BLaER1 treated with 17β-estradiol and CSF1 and Interleukin-3, amounts not matched to agents 10 nM and 100 nM (cell line): ENCODE measurements around the gene ABLIM2.
A peak's percentile ranks its signal among the peaks of the same experiment; 100 is the strongest.

Experiments
- H3K27ac ChIP-seq, 11 experiments: shearing (Covaris generic); formaldehyde crosslinking; 2 replicates each; pipeline ENCODE4 v1.8.1; 2022
- H3K27me3 ChIP-seq, 11 experiments: shearing (Covaris generic); formaldehyde crosslinking; 2 replicates each; pipeline ENCODE4 v1.8.1; 2022
- H3K36me3 ChIP-seq, 11 experiments: shearing (Covaris generic); formaldehyde crosslinking; 2 replicates each; pipeline ENCODE4 v1.8.1; 2022
- H3K4me1 ChIP-seq, 10 experiments: shearing (Covaris generic); formaldehyde crosslinking; 2 replicates each; pipeline ENCODE4 v1.8.1; 2022
- H3K4me2 ChIP-seq, 11 experiments: shearing (Covaris generic); formaldehyde crosslinking; 2 replicates each; pipeline ENCODE4 v1.8.1; 2022
- H3K4me3 ChIP-seq, 10 experiments: shearing (Covaris generic); formaldehyde crosslinking; 2 replicates each; pipeline ENCODE4 v1.8.1; 2022
- H3K9ac ChIP-seq, 11 experiments: shearing (Covaris generic); formaldehyde crosslinking; 2 replicates each; pipeline ENCODE4 v1.8.1; 2022
- H3K9me3 ChIP-seq, 11 experiments: shearing (Covaris generic); formaldehyde crosslinking; replicated peaks in 1 of 11; 2 replicates each; pipeline ENCODE4 v1.8.1; 2022
- H4K20me1 ChIP-seq, 11 experiments: shearing (Covaris generic); formaldehyde crosslinking; 2 replicates each; pipeline ENCODE4 v1.8.1; 2022
- Cebpa-rat ChIP-seq, 11 experiments: shearing (Covaris generic); IDR thresholded peaks; 2 replicates each; pipeline ENCODE4 v1.8.1; 2022

ABLIM2 gene

GRCh38 chr4:8174970-8175369, 16.4 kb upstream of the ABLIM2 start:
- Histone ChIP-seq H3K4me3 (no peak overlapping the region), H4K20me1 (no peaks in the 10 kb centered on the region; a peak in 1 of 22 replicates), H3K36me3 (no peaks in the 10 kb centered on the region), H3K27me3 (no peaks in the 10 kb centered on the region; a peak in 1 of 22 replicates), H3K9ac (no peak overlapping the region), H3K4me2 (no peak overlapping the region), H3K27ac (no peak overlapping the region), H3K4me1 (peaks cover 31 to 51% (median 39%) of the 10 kb centered on the region in 10 experiments), H3K9me3 (no peaks in the 10 kb centered on the region)
- TF ChIP-seq Cebpa-rat (IDR thresholded peaks at IDR 0.05), result no peak

DNA sequence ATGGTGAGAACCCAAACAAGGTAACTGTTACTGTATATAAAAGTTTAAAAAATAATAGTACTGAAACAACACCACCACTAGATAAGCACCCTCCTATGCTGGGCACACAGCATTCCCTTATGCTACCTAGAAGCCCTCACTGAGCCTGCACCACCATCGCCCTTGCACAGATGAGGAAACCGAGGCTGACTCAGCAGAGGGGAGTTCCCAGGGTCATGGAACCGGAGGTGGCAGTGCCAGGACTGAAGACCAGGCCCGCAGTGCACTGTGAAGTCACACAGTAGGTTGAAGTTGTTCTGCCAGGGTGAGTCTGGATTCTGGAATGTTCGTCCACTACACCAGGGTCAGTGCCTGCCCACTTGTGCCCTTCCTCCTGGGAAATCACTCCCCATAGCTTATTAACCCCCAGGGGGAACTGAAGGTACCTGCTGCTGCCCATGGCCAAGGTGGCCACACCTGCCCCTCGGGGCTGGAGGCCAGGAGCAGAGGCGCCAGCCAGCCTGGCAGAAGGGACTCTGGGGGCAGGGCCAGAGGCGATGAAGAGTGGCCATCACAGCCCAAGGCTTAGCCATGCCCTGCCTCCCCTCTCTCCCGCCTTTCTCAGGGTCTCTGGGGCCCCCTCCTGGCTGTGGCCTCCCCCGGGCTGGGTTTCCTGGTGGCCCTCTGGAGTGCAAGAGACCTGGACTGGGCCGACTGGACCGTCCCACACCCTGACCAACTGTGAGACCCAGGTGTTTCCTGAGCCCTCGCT, 15.1 kb upstream of the ABLIM2 start:
- Histone ChIP-seq H3K9me3 (peaks cover 1 to 9% (median 5%) of the 10 kb centered on the region in 11 experiments; a peak in 17 of 22 replicates), H3K27me3 (no peaks in the 10 kb centered on the region; a peak in 1 of 22 replicates), H3K36me3 (no peaks in the 10 kb centered on the region), H3K27ac (no peak overlapping the region), H3K4me1 (peaks cover 31 to 58% (median 42%) of the 10 kb centered on the region in 10 experiments), H3K9ac (peak overlapping the region in 5 of 11 experiments; percentile 13 to 45 (median 38); a peak in 3 of 22 replicates), H4K20me1 (no peaks in the 10 kb centered on the region; a peak in 1 of 22 replicates), H3K4me3 (no peak overlapping the region), H3K4me2 (peak overlapping the region; percentile 23 to 79 (median 56); a peak in 21 of 22 replicates)
- no peak for TF ChIP-seq Cebpa-rat (IDR thresholded peaks at IDR 0.05)

DNA sequence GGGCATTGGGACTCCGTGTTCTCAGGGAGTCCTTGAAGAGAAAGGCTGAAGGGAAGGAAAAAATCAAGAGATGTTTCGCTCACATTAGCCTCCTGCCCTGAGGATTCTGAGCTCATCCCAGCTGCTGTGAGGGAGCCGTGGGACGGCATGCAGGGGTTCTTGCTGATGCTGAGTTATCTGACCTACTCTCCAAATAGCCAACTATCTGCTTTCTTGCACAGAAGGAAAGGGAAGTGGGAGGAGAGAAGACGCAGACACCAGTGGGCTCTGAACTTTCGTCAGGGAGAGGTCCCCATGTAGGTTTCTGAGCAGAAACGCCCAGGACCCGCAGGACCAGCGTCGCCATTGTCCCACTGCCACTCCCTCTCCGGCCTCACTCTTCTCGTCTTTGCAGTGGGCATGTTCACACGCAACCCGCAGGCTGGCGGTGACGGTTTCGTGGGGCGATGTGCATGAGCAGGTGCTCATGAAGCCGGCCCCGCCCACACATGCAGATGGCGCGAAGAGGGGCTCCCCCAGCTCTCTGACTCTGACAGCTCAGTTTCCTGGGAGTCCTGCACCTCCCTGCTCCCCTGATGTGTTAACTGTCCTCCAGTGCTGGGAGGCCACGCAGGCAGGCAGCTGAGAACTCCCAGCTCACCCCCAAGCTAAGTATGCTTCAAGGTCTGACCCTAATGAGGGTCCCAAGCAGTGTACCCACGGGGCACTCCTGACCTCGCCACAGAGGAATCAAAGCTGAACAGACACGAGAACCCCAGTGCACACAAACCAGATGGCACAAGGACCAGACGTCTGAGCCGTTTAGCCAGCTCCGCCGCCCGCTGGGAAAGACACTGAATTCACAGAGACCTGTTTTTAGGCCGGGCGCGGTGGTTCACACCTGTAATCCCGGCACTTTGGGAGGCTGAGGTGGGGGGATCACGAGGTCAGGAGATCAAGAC, 13.6 kb upstream of the ABLIM2 start:
- Histone ChIP-seq H3K9me3 (peaks cover 7 to 15% (median 10%) of the 10 kb centered on the region in 11 experiments; a peak in 18 of 22 replicates), H3K36me3 (no peaks in the 10 kb centered on the region), H3K9ac (peak overlapping the region in 1 of 11 experiments; percentile 16; a peak in 1 of 22 replicates), H3K4me1 (peaks cover 37 to 64% (median 52%) of the 10 kb centered on the region in 10 experiments), H3K4me3 (no peak overlapping the region), H3K27me3 (no peaks in the 10 kb centered on the region; a peak in 1 of 22 replicates), H3K4me2 (peak overlapping the region; percentile 53 to 88 (median 68)), H4K20me1 (peaks cover 0 to 5% (median 0%) of the 10 kb centered on the region in 11 experiments; a peak in 2 of 22 replicates), H3K27ac (no peak overlapping the region)
- TF ChIP-seq Cebpa-rat (IDR thresholded peaks at IDR 0.05), result no peak

DNA sequence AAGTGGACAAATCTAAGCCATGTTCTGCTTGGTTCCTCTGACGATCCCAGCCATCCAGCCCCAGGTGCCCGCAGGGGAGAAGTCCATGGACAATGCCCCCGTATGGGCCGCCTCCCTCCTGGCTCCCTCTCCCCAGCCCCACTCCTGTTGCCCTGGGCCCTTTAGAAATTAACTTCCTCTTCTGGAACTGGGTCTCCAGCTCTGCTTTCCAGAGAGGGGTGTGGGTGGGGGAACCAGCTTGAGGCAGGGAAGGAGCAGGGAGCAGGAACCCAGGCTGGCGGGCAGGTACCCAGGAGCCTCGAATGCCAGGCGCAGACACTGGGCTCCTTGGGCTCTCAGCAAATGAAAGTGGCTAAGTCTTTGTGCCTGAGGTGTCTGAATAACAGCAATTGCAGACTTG, 12.7 kb upstream of the ABLIM2 start:
- Histone ChIP-seq H3K4me1 (peaks cover 35 to 61% (median 46%) of the 10 kb centered on the region in 10 experiments), H3K4me3 (no peak overlapping the region), H3K4me2 (peak overlapping the region in 7 of 11 experiments; percentile 57 to 88 (median 74); a peak in 9 of 22 replicates), H4K20me1 (peaks cover 0 to 5% (median 0%) of the 10 kb centered on the region in 11 experiments; a peak in 2 of 22 replicates), H3K9me3 (peaks cover 7 to 15% (median 10%) of the 10 kb centered on the region in 11 experiments; a peak in 18 of 22 replicates), H3K27me3 (no peaks in the 10 kb centered on the region; a peak in 1 of 22 replicates), H3K27ac (no peak overlapping the region), H3K36me3 (no peaks in the 10 kb centered on the region), H3K9ac (no peak overlapping the region)
- no peak for TF ChIP-seq Cebpa-rat (IDR thresholded peaks at IDR 0.05)

GRCh38 chr4:8170341-8170740, 11.7 kb upstream of the ABLIM2 start:
- H3K27me3 ChIP-seq, result no peaks in the 10 kb centered on the region; a peak in 1 of 22 replicates
- no peak overlapping the region for H3K27ac ChIP-seq
- no peaks in the 10 kb centered on the region for H3K36me3 ChIP-seq
- no peak overlapping the region for H3K4me2 ChIP-seq
- peaks cover 42 to 67% (median 50%) of the 10 kb centered on the region in 10 experiments for H3K4me1 ChIP-seq
- H4K20me1 ChIP-seq, result peaks cover 0 to 5% (median 0%) of the 10 kb centered on the region in 11 experiments; a peak in 3 of 22 replicates
- no peak overlapping the region for H3K9ac ChIP-seq
- H3K4me3 ChIP-seq, result no peak overlapping the region
- TF ChIP-seq Cebpa-rat (IDR thresholded peaks at IDR 0.05), result no peak
- peaks cover 7 to 15% (median 10%) of the 10 kb centered on the region in 11 experiments; a peak in 18 of 22 replicates for H3K9me3 ChIP-seq

DNA sequence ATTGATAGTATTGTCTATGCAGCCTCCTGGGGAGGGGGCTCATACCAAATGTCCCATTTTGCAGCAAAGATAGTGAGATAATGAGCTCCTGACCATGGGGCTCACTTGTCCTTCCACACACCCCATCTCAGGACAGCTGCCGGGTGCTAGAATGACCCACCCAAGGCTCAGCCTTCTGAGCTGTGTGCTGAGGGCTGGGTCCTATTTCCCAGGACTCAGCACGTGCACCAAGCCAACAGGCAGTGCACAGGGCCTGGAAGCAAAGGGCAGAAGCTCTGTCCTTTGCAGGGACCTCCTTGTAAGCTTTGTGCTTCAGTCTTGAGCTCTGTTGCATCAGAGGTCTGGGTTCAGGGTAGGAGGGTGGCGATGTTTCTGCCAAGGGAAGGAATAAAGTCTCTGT, 11.2 kb upstream of the ABLIM2 start:
- Histone ChIP-seq H3K4me3 (no peak overlapping the region), H3K4me2 (no peak overlapping the region), H3K27ac (no peak overlapping the region), H3K9me3 (peaks cover 7 to 15% (median 10%) of the 10 kb centered on the region in 11 experiments; a peak in 18 of 22 replicates), H3K9ac (no peak overlapping the region), H4K20me1 (peaks cover 0 to 7% (median 0%) of the 10 kb centered on the region in 11 experiments; a peak in 3 of 22 replicates), H3K27me3 (peaks cover 0 to 1% (median 0%) of the 10 kb centered on the region in 11 experiments; a peak in 2 of 22 replicates), H3K36me3 (no peaks in the 10 kb centered on the region), H3K4me1 (peaks cover 48 to 73% (median 56%) of the 10 kb centered on the region in 10 experiments)
- TF ChIP-seq Cebpa-rat (IDR thresholded peaks at IDR 0.05), result no peak

GRCh38 chr4:8168832-8169598, 10.4 kb upstream of the ABLIM2 start:
- no peak for TF ChIP-seq Cebpa-rat (IDR thresholded peaks at IDR 0.05)
- H3K27me3 ChIP-seq, result peaks cover 0 to 9% (median 0%) of the 10 kb centered on the region in 11 experiments; a peak in 2 of 22 replicates
- peaks cover 0 to 13% (median 0%) of the 10 kb centered on the region in 11 experiments; a peak in 4 of 22 replicates for H4K20me1 ChIP-seq
- H3K4me3 ChIP-seq, result 0 out of 20 replicates have a peak overlapping the region, but pooled peaks of 1 of the 10 experiments have one; percentile 1
- 0 out of 22 replicates have a peak overlapping the region, but pooled peaks of 1 of the 11 experiments have one; percentile 70 for H3K27ac ChIP-seq
- H3K4me1 ChIP-seq, result peaks cover 52 to 78% (median 60%) of the 10 kb centered on the region in 10 experiments
- no peaks in the 10 kb centered on the region for H3K36me3 ChIP-seq
- peaks cover 7 to 15% (median 10%) of the 10 kb centered on the region in 11 experiments; a peak in 18 of 22 replicates for H3K9me3 ChIP-seq
- H3K4me2 ChIP-seq, result peak overlapping the region in 3 of 11 experiments; percentile 62 to 77 (median 67); a peak in 6 of 22 replicates
- H3K9ac ChIP-seq, result no peak overlapping the region
